ENCODE results near the gene STK25. TPM values are rescaled to one million over a fixed set of nuclear protein-coding genes. Genes with fewer than 3 reads are reported as not detected.
"Not testable (repeated sequence)": the region's sequence is repeated elsewhere in the genome, so short reads cannot be mapped to it uniquely, and the experiment has no call there.

Gene STK25
- polyA plus RNA-seq, 1 donor: 289 TPM

- DNase-seq (ENCODE audit: low read depth): no peak
Observed at GRCh38 chr2:241507430-241508239, 749 bp downstream of the STK25 start.

- DNase-seq (ENCODE audit: low read depth): no peak
Observed at GRCh38 chr2:241506793-241507429, 1.5 kb downstream of the STK25 start.

GRCh38 chr2:241506317-241506716, 2.1 kb downstream of the STK25 start:
- not testable (repeated sequence) for DNase-seq (ENCODE audit: low read depth)

GRCh38 chr2:241505781-241506201, 2.6 kb downstream of the STK25 start:
- DNase-seq (ENCODE audit: low read depth): no peak

- no peak for DNase-seq (ENCODE audit: low read depth)
Observed at GRCh38 chr2:241505086-241505780, 3.2 kb downstream of the STK25 start.

GRCh38 chr2:241503776-241504392, 4.5 kb downstream of the STK25 start:
- no peak for DNase-seq (ENCODE audit: low read depth)

- DNase-seq (ENCODE audit: low read depth): no peak
Observed at GRCh38 chr2:241502281-241502680, 6.1 kb downstream of the STK25 start.

- no peak for DNase-seq (ENCODE audit: low read depth)
Observed at GRCh38 chr2:241501551-241501950, 6.8 kb downstream of the STK25 start.

GRCh38 chr2:241501099-241501541, 7.3 kb downstream of the STK25 start:
- DNase-seq (ENCODE audit: low read depth): no peak

- DNase-seq (ENCODE audit: low read depth): no peak
Observed at GRCh38 chr2:241500431-241500975, 7.9 kb downstream of the STK25 start.

- no peak for DNase-seq (ENCODE audit: low read depth)
Observed at GRCh38 chr2:241500016-241500415, 8.4 kb downstream of the STK25 start.

- no peak for DNase-seq (ENCODE audit: low read depth)
Observed at GRCh38 chr2:241499146-241499965, 9.0 kb downstream of the STK25 start.

- no peak for DNase-seq (ENCODE audit: low read depth)
Observed at GRCh38 chr2:241498115-241499070, 10.0 kb downstream of the STK25 start.

- no peak for DNase-seq (ENCODE audit: low read depth)
Observed at GRCh38 chr2:241496904-241497877, 11.2 kb downstream of the STK25 start.

GRCh38 chr2:241496003-241496707, 12.2 kb downstream of the STK25 start:
- DNase-seq (ENCODE audit: low read depth): no peak

- no peak for DNase-seq (ENCODE audit: low read depth)
Observed at GRCh38 chr2:241495172-241496002, 13.0 kb downstream of the STK25 start.
